Mesendoderm (in vitro differentiated cells): ENCODE measurements around the gene GRIK5.

ENCODE experiments used
- DNase-seq: peaks from one replicate; pipeline ENCODE4 v3.0.0; 2013
- H2AK5ac ChIP-seq: 2 replicates; pipeline ENCODE4 v1.6.1; 2013; ENCODE audit warnings: low read length, inconsistent platforms
- H2BK120ac ChIP-seq: 2 replicates; pipeline ENCODE4 v1.6.1; 2013; ENCODE audit warnings: low read depth, mild to moderate bottlenecking, low read length, moderate library complexity, mixed read lengths
- H2BK15ac ChIP-seq: replicated peaks from 2 replicates; pipeline ENCODE4 v1.6.1; 2013; ENCODE audit warnings: low read depth, mild to moderate bottlenecking, moderate library complexity
- H2BK5ac ChIP-seq: 2 replicates; pipeline ENCODE4 v1.6.1; 2013; ENCODE audit warnings: low read length, inconsistent platforms
- H3K18ac ChIP-seq: 2 replicates; pipeline ENCODE4 v1.6.1; 2013; ENCODE audit warnings: mild to moderate bottlenecking, low read length, mixed read lengths
- H3K23ac ChIP-seq: one replicate; pipeline ENCODE4 v1.6.1; 2013; ENCODE audit warnings: low read length
- H3K27ac ChIP-seq: 2 replicates; pipeline ENCODE4 v1.5.1; 2013; ENCODE audit warnings: low read depth, mild to moderate bottlenecking, inconsistent platforms, low read length, moderate library complexity
- H3K27me3 ChIP-seq: 2 replicates; pipeline ENCODE4 v1.6.1; 2013; ENCODE audit warnings: low read length, control low read depth, mild to moderate bottlenecking, inconsistent platforms; ENCODE audit not compliant: insufficient read depth, poor library complexity
- H3K36me3 ChIP-seq: 2 replicates; pipeline ENCODE4 v1.6.1; 2013; ENCODE audit warnings: low read length, inconsistent platforms; ENCODE audit not compliant: control insufficient read depth, insufficient read depth
- H3K4ac ChIP-seq: one replicate; pipeline ENCODE4 v1.6.1; 2013; ENCODE audit warnings: low read depth, mild to moderate bottlenecking, low read length, moderate library complexity
- H3K4me1 ChIP-seq: 2 replicates; pipeline ENCODE4 v1.6.1; 2013; ENCODE audit warnings: low read depth, low read length, inconsistent platforms; ENCODE audit not compliant: control insufficient read depth
- H3K4me2 ChIP-seq: 2 replicates; pipeline ENCODE4 v1.6.1; 2013; ENCODE audit warnings: low read length
- H3K4me3 ChIP-seq: 2 replicates; pipeline ENCODE4 v1.5.1; 2013; ENCODE audit warnings: mild to moderate bottlenecking, low read length
- H3K56ac ChIP-seq: one replicate; pipeline ENCODE4 v1.6.1; 2013; ENCODE audit warnings: low read length
- H3K79me1 ChIP-seq: 2 replicates; pipeline ENCODE4 v1.6.1; 2013; ENCODE audit warnings: low read length, inconsistent platforms
- H3K79me2 ChIP-seq: 2 replicates; pipeline ENCODE4 v1.6.1; 2013; ENCODE audit warnings: mild to moderate bottlenecking, low read length; ENCODE audit not compliant: control insufficient read depth, insufficient read depth
- H3K9ac ChIP-seq: 2 replicates; pipeline ENCODE4 v1.6.1; 2013; ENCODE audit warnings: low read length, inconsistent platforms
- H4K5ac ChIP-seq: one replicate; pipeline ENCODE4 v1.6.1; 2013; ENCODE audit warnings: low read length
- H4K8ac ChIP-seq: one replicate; pipeline ENCODE4 v1.6.1; 2013; ENCODE audit warnings: low read depth, mild to moderate bottlenecking, control low read depth, low read length, moderate library complexity
- WGBS: extraction: QIAGEN DNeasy Blood & Tissue Kit; methylation state at CpG from one replicate; pipeline ENCODE4 v1.1.7; 2013; ENCODE audit warnings: low lambda C conversion rate, missing lambda C conversion rate; ENCODE audit not compliant: insufficient coverage; ENCODE audit errors: extremely low coverage; 5-methylcytosine and 5-hydroxymethylcytosine counted together

GRIK5 gene

DNA sequence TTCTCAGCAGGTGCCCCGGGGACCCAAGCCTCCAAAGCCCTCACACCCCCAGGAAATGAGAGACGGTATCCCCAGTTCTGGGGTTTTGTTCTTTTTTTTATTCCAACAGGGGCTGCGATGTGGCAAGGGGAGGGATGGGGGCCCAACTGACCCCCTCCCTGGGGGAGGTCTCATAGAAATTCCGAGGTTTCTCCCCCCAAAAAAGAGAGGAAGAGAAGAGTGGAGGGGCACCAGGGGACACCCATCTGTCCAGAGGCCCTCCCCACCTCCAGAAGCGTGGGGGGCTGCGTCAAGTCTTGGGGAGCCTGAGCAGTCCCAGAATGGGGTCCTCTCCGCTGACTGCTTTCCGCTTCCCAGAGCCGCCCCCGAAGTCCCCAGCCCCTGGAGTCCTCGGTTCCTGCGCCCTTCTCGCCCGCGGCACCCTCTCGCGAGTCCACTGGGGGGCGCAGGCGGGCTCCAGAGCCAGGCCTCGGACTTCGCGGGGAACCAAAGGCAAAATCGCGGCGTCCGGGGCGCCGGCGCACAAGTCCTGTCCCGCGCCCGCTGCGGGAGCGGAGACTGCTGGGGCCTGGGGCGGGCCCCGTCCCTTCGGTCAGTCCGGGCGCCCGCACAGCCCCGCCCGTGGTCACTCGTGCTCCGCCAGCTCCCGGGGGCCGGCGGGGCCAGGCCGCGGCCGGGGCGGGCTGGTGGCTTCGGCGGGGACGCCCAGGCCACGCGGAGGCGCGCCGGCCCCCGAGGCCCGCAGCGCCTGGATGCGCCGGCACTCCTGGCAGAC lies 71.6 kb downstream of the GRIK5 start:
- no peaks in the 10 kb centered on the region for H3K36me3 ChIP-seq
- H3K4me3 ChIP-seq = no peak overlapping the region
- H2AK5ac ChIP-seq = no peak overlapping the region
- H3K27ac ChIP-seq = no peak overlapping the region
- H3K18ac ChIP-seq = no peak overlapping the region
- peak; percentile 59 for DNase-seq
- no peak overlapping the region for H4K5ac ChIP-seq
- no peak overlapping the region for H2BK5ac ChIP-seq
- peak overlapping the region; percentile 25 for H3K4me2 ChIP-seq
- H3K56ac ChIP-seq = no peak overlapping the region
- no peaks in the 10 kb centered on the region for H3K79me1 ChIP-seq
- H3K4me1 ChIP-seq = peaks cover 2% of the 10 kb centered on the region
- H2BK15ac ChIP-seq = no peak overlapping the region
- H2BK120ac ChIP-seq = no peak overlapping the region
- H3K9ac ChIP-seq = no peak overlapping the region
- H3K23ac ChIP-seq = no peak overlapping the region
- no peaks in the 10 kb centered on the region for H3K79me2 ChIP-seq
- no CpG with 5 or more reads among the region's 64 CpGs for WGBS
- no peak overlapping the region for H3K4ac ChIP-seq
- peaks cover 22% of the 10 kb centered on the region for H3K27me3 ChIP-seq
- no peak overlapping the region for H4K8ac ChIP-seq

DNA sequence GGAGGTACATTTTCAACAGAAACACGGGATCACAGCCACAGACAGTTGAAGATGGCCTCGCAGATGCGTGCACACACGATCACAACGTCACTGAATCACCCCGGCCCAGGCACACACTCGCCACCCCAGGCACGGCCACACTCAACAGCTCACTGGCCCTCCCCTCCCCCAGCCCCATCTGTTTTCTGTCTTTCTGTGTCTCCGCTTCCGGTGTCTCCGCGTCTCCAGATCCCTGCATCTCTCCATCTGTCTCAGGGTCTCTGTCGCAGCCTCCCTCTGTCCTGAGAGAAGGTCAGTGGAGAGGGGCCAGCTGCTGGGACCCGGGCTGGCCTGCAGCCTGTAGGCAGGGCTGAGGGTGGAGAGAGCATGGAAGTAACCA lies 72.2 kb downstream of the GRIK5 start:
- peaks cover 22% of the 10 kb centered on the region for H3K27me3 ChIP-seq

DNA sequence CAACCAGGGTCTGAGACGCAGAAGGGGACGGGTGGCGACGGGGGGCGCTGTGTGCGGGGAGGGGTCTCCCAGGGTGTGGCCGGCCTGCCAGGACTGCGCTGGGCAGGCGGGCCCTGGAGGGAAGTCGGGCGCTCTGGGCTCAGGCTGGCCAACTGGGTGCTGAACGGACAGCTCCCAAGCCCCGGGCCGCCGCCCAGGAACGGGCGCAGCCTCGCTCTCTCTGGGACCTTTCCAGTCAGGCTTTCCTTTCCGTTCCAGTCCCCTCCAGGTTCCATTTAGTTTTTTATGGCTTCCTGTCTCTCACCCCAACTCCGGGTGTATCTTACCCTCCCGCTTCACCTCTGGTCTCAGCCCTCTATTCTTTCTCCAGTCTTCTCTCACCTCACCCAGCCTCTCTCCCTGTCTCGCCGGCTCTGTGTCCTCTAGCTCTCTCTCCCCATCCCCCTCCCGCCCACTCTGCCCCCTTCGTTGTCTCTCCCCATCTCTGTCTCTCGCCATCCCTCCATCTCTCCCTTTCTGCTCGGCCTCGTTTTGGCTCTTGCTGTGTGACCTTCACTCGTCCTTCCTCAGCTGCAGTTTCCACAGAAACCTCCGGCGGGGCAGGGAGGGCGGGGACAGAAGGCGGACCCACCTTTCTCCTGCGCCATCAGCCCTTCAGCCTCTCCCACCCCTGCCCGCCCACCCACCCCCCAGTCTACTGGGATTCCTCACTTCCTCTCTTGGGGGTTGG lies 72.7 kb downstream of the GRIK5 start:
- H3K27me3 ChIP-seq = peaks cover 22% of the 10 kb centered on the region
- no peak overlapping the region for H3K27ac ChIP-seq
- no peak overlapping the region for H2AK5ac ChIP-seq
- peak; percentile 76 for DNase-seq
- H3K9ac ChIP-seq = no peak overlapping the region
- no CpG with 5 or more reads among the region's 35 CpGs for WGBS
- H3K4me1 ChIP-seq = peaks cover 2% of the 10 kb centered on the region
- no peaks in the 10 kb centered on the region for H3K36me3 ChIP-seq
- H3K23ac ChIP-seq = no peak overlapping the region
- H3K79me1 ChIP-seq = no peaks in the 10 kb centered on the region
- H3K4me2 ChIP-seq = no peak overlapping the region
- H4K8ac ChIP-seq = no peak overlapping the region
- no peak overlapping the region for H3K4me3 ChIP-seq
- no peak overlapping the region for H2BK5ac ChIP-seq
- no peak overlapping the region for H3K18ac ChIP-seq
- no peak overlapping the region for H3K56ac ChIP-seq
- no peak overlapping the region for H2BK15ac ChIP-seq
- H2BK120ac ChIP-seq = no peak overlapping the region
- no peak overlapping the region for H4K5ac ChIP-seq
- H3K4ac ChIP-seq = no peak overlapping the region
- no peaks in the 10 kb centered on the region for H3K79me2 ChIP-seq

More for the DNA sequence above, 72.2 kb downstream of the GRIK5 start:
- Histone ChIP-seq H3K56ac (no peak overlapping the region), H2BK15ac (no peak overlapping the region), H2BK5ac (no peak overlapping the region), H3K23ac (no peak overlapping the region), H3K4me2 (no peak overlapping the region), H3K79me2 (no peaks in the 10 kb centered on the region), H4K8ac (no peak overlapping the region), H3K79me1 (no peaks in the 10 kb centered on the region), H3K4me3 (no peak overlapping the region), H3K27ac (no peak overlapping the region), H3K4ac (no peak overlapping the region), H2BK120ac (no peak overlapping the region), H3K36me3 (no peaks in the 10 kb centered on the region), H4K5ac (no peak overlapping the region), H2AK5ac (no peak overlapping the region), H3K4me1 (peaks cover 2% of the 10 kb centered on the region), H3K9ac (no peak overlapping the region), H3K18ac (no peak overlapping the region)
- no peak for DNase-seq
- no CpG with 5 or more reads among the region's 14 CpGs for WGBS

DNA sequence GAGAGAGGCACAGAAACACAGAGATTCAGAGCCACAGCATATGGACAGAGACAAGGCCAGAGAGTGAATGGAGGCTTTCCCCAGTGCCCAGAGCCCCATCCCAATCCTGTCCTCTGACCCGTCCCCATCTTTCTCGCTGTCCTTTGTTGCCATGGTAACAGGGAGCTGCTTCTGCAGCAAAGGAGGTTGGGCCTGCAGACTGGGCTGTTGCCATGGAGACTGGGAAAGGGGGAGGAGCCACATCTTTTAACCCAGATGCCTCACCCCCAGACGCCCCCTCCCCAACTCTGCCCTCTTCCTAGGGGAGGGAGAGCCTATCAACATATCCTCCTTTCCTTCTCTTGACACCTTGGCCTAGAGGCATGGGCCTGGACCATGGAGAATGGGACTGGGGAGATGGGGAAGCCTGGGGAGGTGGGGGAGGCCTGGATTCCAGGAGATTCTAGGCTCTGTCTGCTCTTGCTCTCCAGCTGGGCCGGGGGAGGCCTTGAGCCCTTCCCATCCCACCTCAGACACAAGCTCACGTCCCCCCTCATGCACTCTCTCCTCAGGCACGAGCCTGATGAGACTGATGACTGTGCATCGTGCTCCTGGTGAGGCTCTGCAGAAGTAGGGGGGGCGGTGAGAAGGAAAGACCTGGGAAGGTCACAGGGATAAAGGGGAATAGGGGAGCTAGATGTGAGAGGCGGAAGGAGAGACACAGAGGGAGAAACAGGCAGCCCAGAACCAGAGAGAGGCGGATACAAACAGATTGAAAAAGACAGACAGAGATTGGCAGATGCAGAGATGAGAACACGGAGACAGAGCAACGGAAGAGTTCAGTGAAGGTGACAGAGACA lies 73.8 kb downstream of the GRIK5 start:
- Histone ChIP-seq H3K27ac (no peak overlapping the region), H3K56ac (no peak overlapping the region), H2AK5ac (no peak overlapping the region), H3K79me1 (no peaks in the 10 kb centered on the region), H3K4me2 (no peak overlapping the region), H3K18ac (no peak overlapping the region), H2BK15ac (no peak overlapping the region), H2BK5ac (no peak overlapping the region), H3K23ac (no peak overlapping the region), H2BK120ac (no peak overlapping the region), H4K5ac (no peak overlapping the region), H3K4ac (no peak overlapping the region), H3K4me1 (peaks cover 2% of the 10 kb centered on the region), H3K4me3 (no peak overlapping the region), H3K36me3 (no peaks in the 10 kb centered on the region), H4K8ac (no peak overlapping the region), H3K9ac (no peak overlapping the region), H3K79me2 (no peaks in the 10 kb centered on the region), H3K27me3 (peaks cover 22% of the 10 kb centered on the region)
- no CpG with 5 or more reads among the region's 12 CpGs for WGBS
- DNase-seq = peak; percentile 89

DNA sequence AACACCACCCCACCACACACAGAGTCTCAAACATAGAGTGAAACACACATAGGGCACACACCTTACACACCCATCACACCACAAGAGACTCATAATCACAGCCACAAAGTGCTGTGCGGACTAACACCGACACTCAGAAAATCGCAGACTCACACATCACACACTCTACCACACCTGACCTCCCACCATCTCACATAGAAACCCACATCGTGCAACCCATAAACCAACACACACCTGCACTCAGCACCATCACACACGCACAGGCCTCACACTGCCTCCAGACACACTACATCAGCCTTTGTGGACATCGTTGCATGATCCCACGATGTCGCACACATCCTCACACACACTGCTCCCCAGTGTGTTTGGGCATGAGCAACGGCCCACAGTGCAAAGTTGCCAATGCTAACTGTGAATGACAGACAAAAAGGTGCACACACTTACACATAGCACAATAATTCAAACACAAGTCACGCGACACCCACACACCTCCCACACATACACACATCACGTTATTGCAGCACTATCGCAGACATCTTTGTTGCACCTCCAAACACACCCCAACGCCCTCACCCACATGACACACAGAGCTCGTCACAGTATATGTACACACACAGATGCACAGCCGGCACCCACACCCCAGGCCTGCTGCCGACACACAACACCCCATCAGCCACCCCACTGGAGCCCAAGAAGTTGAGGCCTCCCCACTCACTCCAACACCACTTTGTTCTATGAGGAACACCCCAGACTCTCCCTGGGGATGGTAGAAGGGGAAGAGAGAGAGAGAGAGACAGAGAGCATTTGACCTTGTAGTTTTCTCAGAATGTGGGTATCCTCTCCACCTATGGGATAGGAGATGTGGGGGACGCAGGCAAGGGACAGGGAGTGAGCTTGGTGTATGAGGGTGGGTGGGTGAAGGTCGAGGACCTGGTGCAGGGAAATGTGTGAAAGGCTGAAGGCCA lies 74.7 kb downstream of the GRIK5 start:
- H3K56ac ChIP-seq = no peak overlapping the region
- no peak overlapping the region for H3K4ac ChIP-seq
- H2AK5ac ChIP-seq = no peak overlapping the region
- peaks cover 2% of the 10 kb centered on the region for H3K4me1 ChIP-seq
- H3K4me2 ChIP-seq = no peak overlapping the region
- H3K79me2 ChIP-seq = no peaks in the 10 kb centered on the region
- no peak overlapping the region for H4K8ac ChIP-seq
- H3K79me1 ChIP-seq = no peaks in the 10 kb centered on the region
- no peak overlapping the region for H4K5ac ChIP-seq
- no peak overlapping the region for H2BK120ac ChIP-seq
- WGBS = 100% methylated on average over 2 of the region's 19 CpGs
- no peak for DNase-seq
- no peaks in the 10 kb centered on the region for H3K36me3 ChIP-seq
- no peak overlapping the region for H3K4me3 ChIP-seq
- no peak overlapping the region for H2BK5ac ChIP-seq
- no peak overlapping the region for H3K9ac ChIP-seq
- H2BK15ac ChIP-seq = no peak overlapping the region
- H3K23ac ChIP-seq = no peak overlapping the region
- H3K27ac ChIP-seq = no peak overlapping the region
- no peak overlapping the region for H3K18ac ChIP-seq
- H3K27me3 ChIP-seq = peaks cover 22% of the 10 kb centered on the region
